GM19395 (cell line): ENCODE results near the gene CLEC4M.
"Not testable (repeated sequence)": the region's sequence is repeated elsewhere in the genome, so short reads cannot be mapped to it uniquely, and the experiment has no call there.

ENCODE experiments used
- ATAC-seq: cut with Tn5 transposase; IDR thresholded peaks from one replicate; pipeline ENCODE4 v1.9.1; 2021; ENCODE audit warnings: mild to moderate bottlenecking, moderate library complexity; ENCODE audit not compliant: unreplicated experiment

The CLEC4M gene

GRCh38 chr19:7801020-7801570 lies 38.1 kb downstream of the CLEC4M start:
- no peak for ATAC-seq

DNA sequence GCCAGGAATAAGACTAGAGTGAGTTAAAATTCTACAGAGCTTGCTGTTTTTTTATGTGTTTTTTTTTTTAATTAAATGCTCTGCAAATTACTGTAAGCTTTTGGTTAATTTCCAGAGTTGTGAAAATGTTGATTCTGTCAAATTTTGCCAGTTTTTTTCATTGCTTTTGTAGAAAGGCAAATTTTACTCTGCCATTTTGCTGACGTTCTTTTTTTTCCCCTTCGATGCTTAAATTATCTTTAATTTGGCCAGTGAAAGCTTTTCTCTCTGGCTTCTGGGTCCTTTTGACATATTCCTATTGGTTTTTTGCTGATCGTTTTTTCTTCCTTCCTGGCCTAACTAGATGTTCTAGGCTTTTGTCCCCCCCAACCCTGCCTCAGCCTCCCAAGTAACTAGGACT lies 43.2 kb downstream of the CLEC4M start:
- no peak for ATAC-seq

GRCh38 chr19:7806876-7807275 lies 43.8 kb downstream of the CLEC4M start:
- no peak for ATAC-seq

DNA sequence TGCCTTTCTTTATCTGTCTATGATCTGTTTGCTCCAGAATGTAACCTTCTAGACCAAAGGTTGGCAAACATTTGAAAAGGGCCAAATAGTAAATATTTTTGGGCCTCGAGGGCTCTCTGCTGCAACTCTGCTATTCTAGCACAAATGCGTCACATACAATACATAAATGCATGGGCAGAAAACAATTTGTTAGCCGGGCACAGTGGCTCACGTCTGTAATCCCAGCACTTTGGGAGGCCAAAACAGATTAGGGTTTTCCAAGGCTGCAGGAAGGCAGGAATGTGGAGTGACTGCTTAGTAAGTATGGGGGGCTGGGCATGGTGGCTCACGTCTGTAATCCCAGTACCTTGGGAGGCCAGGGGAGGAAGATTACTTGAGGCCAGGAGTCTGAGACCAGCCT lies 45.1 kb downstream of the CLEC4M start:
- no peak for ATAC-seq

GRCh38 chr19:7811989-7812388 lies 48.9 kb downstream of the CLEC4M start:
- no peak for ATAC-seq

DNA sequence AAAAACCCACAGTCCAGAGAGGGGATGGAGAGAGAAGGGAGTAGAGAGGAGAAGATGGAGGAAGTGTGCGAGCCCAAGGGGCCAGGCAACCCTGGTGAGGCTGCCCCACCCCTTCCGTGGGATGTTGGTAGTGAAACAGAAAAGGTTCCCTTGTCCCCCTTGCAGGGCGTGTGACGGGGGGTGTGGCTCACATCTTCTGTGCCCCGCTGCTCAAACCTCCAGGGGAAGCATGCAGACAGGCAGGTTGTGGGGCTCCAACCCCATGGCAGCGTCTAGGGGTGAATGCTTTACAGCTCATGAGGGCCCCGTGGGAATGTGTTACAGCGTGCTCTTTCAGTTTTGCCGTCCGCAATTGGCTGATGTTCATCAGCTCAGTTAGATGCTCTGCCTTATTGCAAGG lies 52.3 kb downstream of the CLEC4M start:
- no peak for ATAC-seq

DNA sequence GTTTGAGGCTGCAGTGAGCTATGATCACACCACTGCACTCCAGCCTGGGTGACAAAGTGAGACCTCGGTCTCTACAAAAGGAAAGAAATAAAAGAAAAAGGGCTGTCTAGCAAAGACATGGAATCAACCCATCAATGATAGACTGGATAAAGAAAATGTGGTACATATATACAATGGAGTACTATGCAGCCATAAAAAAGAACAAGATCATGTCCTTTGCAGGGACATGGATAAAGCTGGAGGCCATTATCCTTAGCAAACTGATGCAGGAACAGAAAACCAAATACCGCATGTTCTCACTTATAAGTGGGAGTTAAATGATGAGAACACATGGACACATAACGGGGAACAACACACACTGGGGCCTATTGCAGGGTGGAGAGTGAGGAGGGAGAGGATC lies 53.0 kb downstream of the CLEC4M start:
- ATAC-seq = not testable (repeated sequence)

DNA sequence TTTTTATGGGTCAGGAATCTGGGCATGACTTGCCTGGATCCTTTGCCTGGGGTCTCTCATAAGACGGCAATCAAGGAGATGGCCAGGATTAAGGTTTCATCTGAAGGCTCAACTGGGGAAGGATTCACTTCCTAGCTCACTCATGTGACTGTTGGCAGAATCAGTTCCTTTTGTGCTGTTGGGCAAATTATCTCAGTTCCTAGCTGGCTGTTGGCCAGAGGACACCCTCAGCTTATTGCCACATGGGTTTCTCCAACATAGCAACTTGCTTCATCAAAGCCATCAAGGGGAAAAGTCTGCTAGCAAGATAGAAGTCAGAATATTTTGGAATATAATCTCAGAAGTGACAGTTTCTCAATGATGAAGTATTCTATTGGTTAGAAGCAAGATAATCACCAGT lies 54.8 kb downstream of the CLEC4M start:
- ATAC-seq = no peak

- no peak for ATAC-seq
These were observed 55.8 kb downstream of the CLEC4M start for GRCh38 chr19:7818806-7819205.
